ENCODE results near the gene P2RY6.

- peak; percentile 91 to 99 (median 92) for TF ChIP-seq CTCF (IDR thresholded peaks at IDR 0.05)
- TF ChIP-seq POLR2A (IDR thresholded peaks at IDR 0.05): no peak
These were observed 63.2 kb downstream of the P2RY6 start for GRCh38 chr11:73335204-73335923.

Measured in thyroid gland (tissue), 4 donors.